ENCODE measurements around the gene KIAA2012. TPM values are rescaled to one million over a fixed set of nuclear protein-coding genes. Genes with fewer than 3 reads are reported as not detected.
A peak's percentile ranks its signal among the peaks of the same experiment; 100 is the strongest.

The KIAA2012 gene
- total RNA-seq, 1 donor from 2014 or later, result not detected

- H3K27ac ChIP-seq (ENCODE audit: low read depth, low read length), result peak overlapping the region; percentile 92
- H3K4me3 ChIP-seq (ENCODE audit: insufficient read depth, low read depth, low read length), result peak overlapping the region; percentile 77
- FAIRE-seq, result no peak
- Mint-ChIP-seq H3K27me3 (ENCODE audit: low read depth, unreplicated experiment) (no peaks in the 10 kb centered on the region), H3K9me3 (ENCODE audit: unreplicated experiment) (no peaks in the 10 kb centered on the region), H3K36me3 (ENCODE audit: low read depth, unreplicated experiment) (no peaks in the 10 kb centered on the region), H3K27ac (ENCODE audit: unreplicated experiment) (no peak overlapping the region), H3K4me1 (ENCODE audit: low read depth, unreplicated experiment) (peaks cover 26% of the 10 kb centered on the region), H3K4me3 (ENCODE audit: unreplicated experiment) (no peak overlapping the region)
- peak overlapping the region; percentile 14 for H2AFZ ChIP-seq (ENCODE audit: low read depth, low read length)
- H3K4me1 ChIP-seq (ENCODE audit: insufficient read depth, low read length), result peaks cover 39% of the 10 kb centered on the region
- no peaks in the 10 kb centered on the region for H3K9me3 ChIP-seq (ENCODE audit: insufficient read depth, low read depth, low read length)
- peak; percentile 71 for DNase-seq (ENCODE audit: low read depth)
- H3K9ac ChIP-seq (ENCODE audit: low read length), result peak overlapping the region; percentile 80
- peak overlapping the region; percentile 86 for H3K4me2 ChIP-seq (ENCODE audit: low read length)
- H3K79me2 ChIP-seq (ENCODE audit: insufficient read depth, low read length), result peaks cover 58% of the 10 kb centered on the region
- H3K36me3 ChIP-seq (ENCODE audit: insufficient read depth, low read length), result no peaks in the 10 kb centered on the region
- TF ChIP-seq CTCF (IDR thresholded peaks at IDR 0.05; ENCODE audit: insufficient read depth, low read depth, low read length), result peak; percentile 45
- no peak for TF ChIP-seq EZH2 (IDR thresholded peaks at IDR 0.05; ENCODE audit: insufficient read depth, low read length)
- no peaks in the 10 kb centered on the region for H3K27me3 ChIP-seq (ENCODE audit: insufficient read depth, low read length)
- H4K20me1 ChIP-seq (ENCODE audit: insufficient read depth, low read length), result peaks cover 45% of the 10 kb centered on the region
These were observed 37.7 kb upstream of the KIAA2012 start for GRCh38 chr2:202035089-202035940.

- no peaks in the 10 kb centered on the region for H3K36me3 Mint-ChIP-seq (ENCODE audit: low read depth, unreplicated experiment)
- Histone ChIP-seq H4K20me1 (ENCODE audit: insufficient read depth, low read length) (peaks cover 45% of the 10 kb centered on the region), H3K4me1 (ENCODE audit: insufficient read depth, low read length) (peaks cover 39% of the 10 kb centered on the region), H3K4me3 (ENCODE audit: insufficient read depth, low read depth, low read length) (peak overlapping the region; percentile 77), H3K4me2 (ENCODE audit: low read length) (peak overlapping the region; percentile 86), H3K36me3 (ENCODE audit: insufficient read depth, low read length) (no peaks in the 10 kb centered on the region), H3K79me2 (ENCODE audit: insufficient read depth, low read length) (peaks cover 58% of the 10 kb centered on the region), H3K9ac (ENCODE audit: low read length) (peak overlapping the region; percentile 80), H3K27ac (ENCODE audit: low read depth, low read length) (peak overlapping the region; percentile 92), H2AFZ (ENCODE audit: low read depth, low read length) (no peak overlapping the region), H3K27me3 (ENCODE audit: insufficient read depth, low read length) (no peaks in the 10 kb centered on the region), H3K9me3 (ENCODE audit: insufficient read depth, low read depth, low read length) (no peaks in the 10 kb centered on the region)
- H3K4me1 Mint-ChIP-seq (ENCODE audit: low read depth, unreplicated experiment), result peaks cover 29% of the 10 kb centered on the region
- TF ChIP-seq CTCF (IDR thresholded peaks at IDR 0.05; ENCODE audit: insufficient read depth, low read depth, low read length) (no peak), EZH2 (IDR thresholded peaks at IDR 0.05; ENCODE audit: insufficient read depth, low read length) (no peak)
- H3K9me3 Mint-ChIP-seq (ENCODE audit: unreplicated experiment), result no peaks in the 10 kb centered on the region
- no peak overlapping the region for H3K27ac Mint-ChIP-seq (ENCODE audit: unreplicated experiment)
- H3K27me3 Mint-ChIP-seq (ENCODE audit: low read depth, unreplicated experiment), result no peaks in the 10 kb centered on the region
- no peak overlapping the region for H3K4me3 Mint-ChIP-seq (ENCODE audit: unreplicated experiment)
- FAIRE-seq, result no peak
- peak; percentile 37 for DNase-seq (ENCODE audit: low read depth)
These were observed 37.1 kb upstream of the KIAA2012 start for GRCh38 chr2:202035941-202036372.

- H3K9me3 ChIP-seq (ENCODE audit: insufficient read depth, low read depth, low read length), result no peaks in the 10 kb centered on the region
- H3K79me2 ChIP-seq (ENCODE audit: insufficient read depth, low read length), result peaks cover 58% of the 10 kb centered on the region
- no peaks in the 10 kb centered on the region for H3K36me3 ChIP-seq (ENCODE audit: insufficient read depth, low read length)
- peak overlapping the region; percentile 77 for H3K4me3 ChIP-seq (ENCODE audit: insufficient read depth, low read depth, low read length)
- Mint-ChIP-seq H3K36me3 (ENCODE audit: low read depth, unreplicated experiment) (no peaks in the 10 kb centered on the region), H3K9me3 (ENCODE audit: unreplicated experiment) (no peaks in the 10 kb centered on the region), H3K27ac (ENCODE audit: unreplicated experiment) (no peak overlapping the region), H3K4me3 (ENCODE audit: unreplicated experiment) (no peak overlapping the region), H3K4me1 (ENCODE audit: low read depth, unreplicated experiment) (peaks cover 27% of the 10 kb centered on the region), H3K27me3 (ENCODE audit: low read depth, unreplicated experiment) (no peaks in the 10 kb centered on the region)
- H2AFZ ChIP-seq (ENCODE audit: low read depth, low read length), result no peak overlapping the region
- peaks cover 45% of the 10 kb centered on the region for H4K20me1 ChIP-seq (ENCODE audit: insufficient read depth, low read length)
- H3K4me1 ChIP-seq (ENCODE audit: insufficient read depth, low read length), result peaks cover 36% of the 10 kb centered on the region
- H3K27ac ChIP-seq (ENCODE audit: low read depth, low read length), result peak overlapping the region; percentile 92
- no peak for FAIRE-seq
- DNase-seq (ENCODE audit: low read depth), result peak; percentile 54
- peak overlapping the region; percentile 80 for H3K9ac ChIP-seq (ENCODE audit: low read length)
- TF ChIP-seq CTCF (IDR thresholded peaks at IDR 0.05; ENCODE audit: insufficient read depth, low read depth, low read length), result no peak
- no peak for TF ChIP-seq EZH2 (IDR thresholded peaks at IDR 0.05; ENCODE audit: insufficient read depth, low read length)
- H3K4me2 ChIP-seq (ENCODE audit: low read length), result peak overlapping the region; percentile 86
- H3K27me3 ChIP-seq (ENCODE audit: insufficient read depth, low read length), result no peaks in the 10 kb centered on the region
These were observed 36.4 kb upstream of the KIAA2012 start for GRCh38 chr2:202036601-202037037.
